HL-60/S4 treated with phorbol 12-myristate 13-acetate at 8.2 ng/mL for 4 days and 3 days (cell line): Measurements from ENCODE around the gene ADAMTS13.

Experiments used
- in situ Hi-C: fragments of 300-500 bp; cut with MboI; formaldehyde crosslinking; loops from 2 replicates; pipeline ENCODE4 v1.15.0; 2022; ENCODE audit warnings: low sequenced_read_pairs

ADAMTS13 gene

GRCh38 chr9:133505186-133505830 lies 83.1 kb downstream of the ADAMTS13 start:
- in situ Hi-C loops = loop anchor here (25.0 kb wide), 1 partner anchor 482 kb away; the partner anchor contains the start of gene VAV2

GRCh38 chr9:133505901-133506652 lies 83.9 kb downstream of the ADAMTS13 start:
- in situ Hi-C loops = loop anchor here (25.0 kb wide), 1 partner anchor 481 kb away; the partner anchor contains the start of gene VAV2

- in situ Hi-C loops = loop anchor here (25.0 kb wide), 1 partner anchor 481 kb away; the partner anchor contains the start of gene VAV2
Observed at GRCh38 chr9:133506653-133507038, 84.5 kb downstream of the ADAMTS13 start.

GRCh38 chr9:133507246-133507965 lies 85.2 kb downstream of the ADAMTS13 start:
- in situ Hi-C loops = loop anchor here (25.0 kb wide), 1 partner anchor 480 kb away; the partner anchor contains the start of gene VAV2

- in situ Hi-C loops = loop anchor here (25.0 kb wide), 1 partner anchor 479 kb away; the partner anchor contains the start of gene VAV2
Observed at GRCh38 chr9:133508046-133508445, 85.9 kb downstream of the ADAMTS13 start.
